SK-N-SH treated with all-trans-retinoic acid at 6 μM for 48 hours (cell line): ENCODE results near the gene RNF17.

Source experiments
- ATAC-seq: fragments of 200-7000 bp; cut with Tn5 transposase; 3 replicates; pipeline ENCODE4 v1.9.1; 2020; ENCODE audit warnings: mild to moderate bottlenecking, moderate library complexity
- ARNTL ChIP-seq: fragments of 450-650 bp; formaldehyde crosslinking; IDR thresholded peaks from 2 replicates; pipeline ENCODE4 v1.5.0; 2020; ENCODE audit warnings: low read depth, mild to moderate bottlenecking, moderate library complexity, borderline replicate concordance
- BACH2 ChIP-seq: fragments of 250-450 bp; sonication (Bioruptor Pico); IDR thresholded peaks from 2 replicates; pipeline ENCODE4 v1.9.0; 2021; ENCODE audit warnings: mild to moderate bottlenecking, borderline replicate concordance
- CSDC2 ChIP-seq: fragments of 250-450 bp; sonication (Bioruptor Pico); IDR thresholded peaks from 2 replicates; pipeline ENCODE4 v1.5.0; 2020; ENCODE audit warnings: mild to moderate bottlenecking, moderate library complexity
- ESRRG ChIP-seq: fragments of 250-450 bp; sonication (Bioruptor Pico); IDR thresholded peaks from 2 replicates; pipeline ENCODE4 v1.6.1; 2021; ENCODE audit warnings: mild to moderate bottlenecking
- GLIS3 ChIP-seq: fragments of 250-450 bp; sonication (Bioruptor Pico); IDR thresholded peaks from 2 replicates; pipeline ENCODE4 v1.5.0; 2020; ENCODE audit warnings: mild to moderate bottlenecking, moderate library complexity
- ISL1 ChIP-seq: fragments of 250-450 bp; sonication (Bioruptor Pico); IDR thresholded peaks from 2 replicates; pipeline ENCODE4 v2.1.2; 2022; ENCODE audit warnings: mild to moderate bottlenecking, moderate library complexity
- OSR1 ChIP-seq: fragments of 250-450 bp; sonication (Bioruptor Pico); IDR thresholded peaks from 2 replicates; pipeline ENCODE4 v1.8.0; 2022; ENCODE audit warnings: moderate library complexity, mild to moderate bottlenecking, inconsistent platforms
- POU6F1 ChIP-seq: fragments of 250-450 bp; sonication (Bioruptor Pico); IDR thresholded peaks from 2 replicates; pipeline ENCODE4 v1.8.0; 2021; ENCODE audit warnings: low read depth, mild to moderate bottlenecking, moderate library complexity, borderline replicate concordance
- SNAI2 ChIP-seq: fragments of 250-450 bp; sonication (Bioruptor Pico); IDR thresholded peaks from 2 replicates; pipeline ENCODE4 v1.5.0; 2020; ENCODE audit warnings: mild to moderate bottlenecking, moderate library complexity
- TCF4 ChIP-seq: fragments of 250-450 bp; sonication (Bioruptor Pico); IDR thresholded peaks from 2 replicates; pipeline ENCODE4 v1.8.0; 2021; ENCODE audit warnings: mild to moderate bottlenecking, moderate library complexity, borderline replicate concordance
- TOX ChIP-seq: fragments of 250-450 bp; sonication (Bioruptor Pico); IDR thresholded peaks from 2 replicates; pipeline ENCODE4 v1.8.0; 2021; ENCODE audit warnings: mild to moderate bottlenecking, moderate library complexity, borderline replicate concordance
- TSHZ2 ChIP-seq: fragments of 250-450 bp; sonication (Bioruptor Pico); IDR thresholded peaks from 2 replicates; pipeline ENCODE4 v1.5.0; 2020; ENCODE audit warnings: mild to moderate bottlenecking, moderate library complexity
- ZFP3 ChIP-seq: fragments of 250-450 bp; sonication (Bioruptor Pico); IDR thresholded peaks from 2 replicates; pipeline ENCODE4 v1.5.0; 2020; ENCODE audit warnings: mild to moderate bottlenecking, moderate library complexity
- ZFP30 ChIP-seq: fragments of 450-650 bp; formaldehyde crosslinking; IDR thresholded peaks from 2 replicates; pipeline ENCODE4 v1.5.0; 2022; ENCODE audit warnings: mild to moderate bottlenecking, moderate library complexity
- ZNF565 ChIP-seq: fragments of 450-650 bp; formaldehyde crosslinking; conservative IDR thresholded peaks from 2 replicates; pipeline ENCODE4 v1.5.0; 2020; ENCODE audit warnings: low read depth, mild to moderate bottlenecking, moderate library complexity
- ZNF70 ChIP-seq: fragments of 450-650 bp; formaldehyde crosslinking; IDR thresholded peaks from 2 replicates; pipeline ENCODE4 v1.5.0; 2020; ENCODE audit warnings: mild to moderate bottlenecking, moderate library complexity
- ZNF8 ChIP-seq: fragments of 450-650 bp; formaldehyde crosslinking; IDR thresholded peaks from 2 replicates; pipeline ENCODE4 v1.5.0; 2020; ENCODE audit warnings: mild to moderate bottlenecking, moderate library complexity
- TF ChIP-seq, protein P1 (sequence below): fragments of 250-450 bp; sonication (Bioruptor Pico); IDR thresholded peaks from 2 replicates; pipeline ENCODE4 v1.5.1; 2020; ENCODE audit warnings: low read depth, mild to moderate bottlenecking, moderate library complexity

RNF17 gene

GRCh38 chr13:24888291-24888931 is 124.4 kb downstream of the RNF17 start:
- ATAC-seq = no peak
- TF ChIP-seq ZFP3 (CRISPR knock-in tag) (no peak), POU6F1 (CRISPR knock-in tag) (no peak), CSDC2 (CRISPR knock-in tag) (no peak), ESRRG (no peak), BACH2 (no peak)
- TF ChIP-seq, protein P1, sequence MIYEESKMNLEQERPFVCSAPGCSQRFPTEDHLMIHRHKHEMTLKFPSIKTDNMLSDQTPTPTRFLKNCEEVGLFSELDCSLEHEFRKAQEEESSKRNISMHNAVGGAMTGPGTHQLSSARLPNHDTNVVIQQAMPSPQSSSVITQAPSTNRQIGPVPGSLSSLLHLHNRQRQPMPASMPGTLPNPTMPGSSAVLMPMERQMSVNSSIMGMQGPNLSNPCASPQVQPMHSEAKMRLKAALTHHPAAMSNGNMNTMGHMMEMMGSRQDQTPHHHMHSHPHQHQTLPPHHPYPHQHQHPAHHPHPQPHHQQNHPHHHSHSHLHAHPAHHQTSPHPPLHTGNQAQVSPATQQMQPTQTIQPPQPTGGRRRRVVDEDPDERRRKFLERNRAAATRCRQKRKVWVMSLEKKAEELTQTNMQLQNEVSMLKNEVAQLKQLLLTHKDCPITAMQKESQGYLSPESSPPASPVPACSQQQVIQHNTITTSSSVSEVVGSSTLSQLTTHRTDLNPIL (CRISPR knock-in tag) = no peak

DNA sequence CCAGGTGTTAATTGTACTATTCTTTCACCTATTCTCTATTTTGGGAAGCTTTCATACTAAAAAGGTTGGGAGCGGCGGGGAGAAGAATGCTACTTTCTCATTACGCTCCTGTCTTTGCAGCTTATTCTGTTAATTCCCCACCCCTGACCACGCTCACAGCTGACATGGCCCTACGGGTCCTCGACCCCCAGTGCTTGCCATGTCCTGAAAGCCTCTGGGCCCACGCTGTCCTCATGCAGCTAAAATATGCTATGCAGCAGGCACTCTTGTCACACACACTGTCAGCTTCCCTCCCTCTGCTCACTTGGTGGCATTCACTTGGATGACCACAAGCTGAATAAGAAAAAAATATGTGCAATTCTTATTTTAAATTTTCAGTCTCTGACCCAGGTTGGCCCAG is 126.3 kb downstream of the RNF17 start:
- TF ChIP-seq, protein P1 (CRISPR knock-in tag) = no peak
- TF ChIP-seq TCF4 (no peak), OSR1 (no peak), SNAI2 (no peak), TSHZ2 (CRISPR knock-in tag) (no peak), ESRRG (no peak)
- ATAC-seq = no peak

GRCh38 chr13:24891476-24892108 is 127.6 kb downstream of the RNF17 start:
- no peak for ATAC-seq
- no peak for TF ChIP-seq TOX (CRISPR knock-in tag)
- TF ChIP-seq ZNF8 = no peak
- no peak for TF ChIP-seq BACH2
- no peak for TF ChIP-seq ZNF565
- TF ChIP-seq TSHZ2 (CRISPR knock-in tag) = no peak
- TF ChIP-seq, protein P1 (CRISPR knock-in tag) = no peak
- no peak for TF ChIP-seq OSR1
- no peak for TF ChIP-seq CSDC2 (CRISPR knock-in tag)
- TF ChIP-seq ESRRG = no peak
- TF ChIP-seq ZNF70 = no peak
- no peak for TF ChIP-seq ISL1 (CRISPR knock-in tag)
- TF ChIP-seq, all 23 proteins: peak for 0

DNA sequence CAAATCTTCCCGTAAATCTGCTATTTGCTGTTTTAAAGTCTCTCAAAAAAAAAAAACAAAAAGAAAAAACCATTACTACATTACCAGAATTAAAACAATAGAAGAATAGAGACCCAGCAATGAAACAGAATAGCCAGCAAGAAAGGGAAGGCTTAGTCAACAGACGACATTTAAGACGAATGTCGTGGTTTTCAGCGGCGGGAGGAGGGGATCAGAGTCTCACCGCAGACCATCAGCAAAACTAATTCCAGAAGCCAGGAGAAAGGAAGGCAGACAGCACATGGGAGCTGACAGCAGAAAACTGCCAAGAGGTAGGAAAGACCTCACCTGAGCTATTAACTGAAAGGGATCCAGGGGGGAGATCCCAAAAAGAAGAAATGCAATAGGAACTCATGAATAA is 128.9 kb downstream of the RNF17 start:
- ATAC-seq = no peak
- no peak for TF ChIP-seq OSR1
- TF ChIP-seq ARNTL (CRISPR knock-in tag) = no peak
- no peak for TF ChIP-seq GLIS3 (CRISPR knock-in tag)
- TF ChIP-seq TOX (CRISPR knock-in tag) = no peak
- no peak for TF ChIP-seq CSDC2 (CRISPR knock-in tag)
- TF ChIP-seq, protein P1 (CRISPR knock-in tag) = no peak
- TF ChIP-seq ZFP30 (CRISPR knock-in tag) = no peak
- no peak for TF ChIP-seq SNAI2
- no peak for TF ChIP-seq POU6F1 (CRISPR knock-in tag)
- no peak for TF ChIP-seq ISL1 (CRISPR knock-in tag)
